ENCODE results near the gene SLC6A9.

SLC6A9 gene

DNA sequence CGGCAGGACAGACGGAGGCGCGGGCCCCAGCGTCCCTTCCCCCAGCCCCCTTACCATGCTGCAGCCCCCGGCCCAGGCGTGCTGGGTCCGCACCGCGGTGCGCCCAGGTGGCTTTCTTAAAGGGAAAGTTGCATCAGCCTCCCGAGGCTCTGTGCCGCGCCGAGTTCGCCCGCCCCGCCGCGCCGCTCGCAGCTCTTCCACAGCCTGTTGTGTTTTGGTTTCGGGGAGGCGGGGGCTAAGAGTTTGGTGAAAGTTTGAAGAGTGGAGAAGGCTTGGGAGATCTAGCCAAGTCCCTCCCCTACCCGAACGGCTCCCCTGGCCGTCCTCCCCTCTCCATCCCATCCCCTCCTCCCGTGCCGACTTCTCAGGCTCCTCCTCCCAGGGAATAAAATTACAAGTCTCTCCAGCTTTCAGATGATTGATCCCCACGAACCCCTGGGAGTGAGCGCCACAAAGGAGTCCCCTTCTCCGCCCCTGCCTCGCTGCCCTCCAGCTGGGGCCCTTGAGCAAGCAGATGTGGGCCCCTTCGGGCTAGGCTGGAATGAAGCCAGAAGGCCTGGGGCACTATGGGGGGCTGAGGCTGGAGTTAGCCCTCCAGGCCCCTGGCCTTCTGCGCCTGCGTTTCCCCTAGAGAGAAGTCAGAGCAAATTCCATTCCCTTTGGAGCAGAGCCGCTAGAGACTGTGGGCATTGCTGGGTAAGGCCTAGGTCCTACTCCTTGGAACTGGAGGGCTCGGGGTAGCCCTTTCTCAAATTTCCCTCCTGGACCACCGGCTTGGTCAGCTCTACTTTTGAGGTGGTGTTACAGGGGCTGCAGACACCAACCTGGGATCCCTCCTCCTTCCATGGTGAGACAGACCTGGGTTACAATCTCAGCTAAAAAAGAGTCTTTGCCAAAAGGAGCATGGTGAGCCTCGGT, at the start of gene SLC6A9:
Gene SLC6A9, minus strand, starts transcription at position 211 of the 918 bp plus-strand sequence. CDS start 7,185 bp downstream, outside the sequence.
- no peak for TF ChIP-seq CTCF (IDR thresholded peaks at IDR 0.05; ENCODE audit: control insufficient read depth, insufficient read depth, low read depth, low read length, missing control alignments)
- peak within 1 kb of the TSS; percentile 95 for H3K4me3 ChIP-seq (ENCODE audit: control insufficient read depth, low read depth, low read length)
- DNase-seq (ENCODE audit: low read depth): no peak

- no peak for DNase-seq (ENCODE audit: low read depth)
- TF ChIP-seq CTCF (IDR thresholded peaks at IDR 0.05; ENCODE audit: control insufficient read depth, insufficient read depth, low read depth, low read length, missing control alignments): no peak
- H3K4me3 ChIP-seq (ENCODE audit: control insufficient read depth, low read depth, low read length): no peak overlapping the region
These were observed 48.3 kb upstream of the SLC6A9 start for GRCh38 chr1:44079566-44079965.

GRCh38 chr1:44078104-44078503, 46.8 kb upstream of the SLC6A9 start:
- TF ChIP-seq CTCF (IDR thresholded peaks at IDR 0.05; ENCODE audit: control insufficient read depth, insufficient read depth, low read depth, low read length, missing control alignments): no peak

GRCh38 chr1:44077421-44077820, 46.2 kb upstream of the SLC6A9 start:
- DNase-seq (ENCODE audit: low read depth): no peak
- no peak overlapping the region for H3K4me3 ChIP-seq (ENCODE audit: control insufficient read depth, low read depth, low read length)
- no peak for TF ChIP-seq CTCF (IDR thresholded peaks at IDR 0.05; ENCODE audit: control insufficient read depth, insufficient read depth, low read depth, low read length, missing control alignments)

More at GRCh38 chr1:44078104-44078503, 46.8 kb upstream of the SLC6A9 start:
- H3K4me3 ChIP-seq (ENCODE audit: control insufficient read depth, low read depth, low read length): no peak overlapping the region
- DNase-seq (ENCODE audit: low read depth): no peak

DNA sequence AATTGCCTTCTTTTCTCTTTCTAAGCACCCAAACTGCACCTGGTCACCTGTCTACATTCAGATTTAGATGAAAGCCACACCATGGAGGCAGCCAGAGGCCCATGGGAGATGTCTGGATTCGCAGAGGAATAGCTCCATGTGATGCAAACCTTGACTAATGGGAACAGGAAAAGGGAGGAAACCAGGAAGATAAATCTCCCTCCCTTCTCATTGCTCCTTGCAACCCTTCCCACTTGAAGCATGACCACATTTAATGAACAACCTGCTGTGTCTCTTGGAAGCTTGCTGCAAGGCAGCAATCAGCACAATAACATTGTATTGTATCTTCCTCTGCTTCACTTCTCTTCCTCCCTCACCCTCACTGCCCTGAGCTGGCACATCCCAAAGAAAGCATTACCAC, 44.8 kb upstream of the SLC6A9 start:
- no peak for DNase-seq (ENCODE audit: low read depth)
- no peak overlapping the region for H3K4me3 ChIP-seq (ENCODE audit: control insufficient read depth, low read depth, low read length)
- no peak for TF ChIP-seq CTCF (IDR thresholded peaks at IDR 0.05; ENCODE audit: control insufficient read depth, insufficient read depth, low read depth, low read length, missing control alignments)

GRCh38 chr1:44074415-44074814, 43.2 kb upstream of the SLC6A9 start:
- no peak overlapping the region for H3K4me3 ChIP-seq (ENCODE audit: control insufficient read depth, low read depth, low read length)
- DNase-seq (ENCODE audit: low read depth): no peak
- TF ChIP-seq CTCF (IDR thresholded peaks at IDR 0.05; ENCODE audit: control insufficient read depth, insufficient read depth, low read depth, low read length, missing control alignments): no peak

All from AG09309 (cell line).